ENCODE measurements around the gene TENM4. TPM values are rescaled to one million over a fixed set of nuclear protein-coding genes. Genes with fewer than 3 reads are reported as not detected.

Gene TENM4
- total RNA-seq, 1 experiment from 2014 or later: 0.39 TPM

DNA sequence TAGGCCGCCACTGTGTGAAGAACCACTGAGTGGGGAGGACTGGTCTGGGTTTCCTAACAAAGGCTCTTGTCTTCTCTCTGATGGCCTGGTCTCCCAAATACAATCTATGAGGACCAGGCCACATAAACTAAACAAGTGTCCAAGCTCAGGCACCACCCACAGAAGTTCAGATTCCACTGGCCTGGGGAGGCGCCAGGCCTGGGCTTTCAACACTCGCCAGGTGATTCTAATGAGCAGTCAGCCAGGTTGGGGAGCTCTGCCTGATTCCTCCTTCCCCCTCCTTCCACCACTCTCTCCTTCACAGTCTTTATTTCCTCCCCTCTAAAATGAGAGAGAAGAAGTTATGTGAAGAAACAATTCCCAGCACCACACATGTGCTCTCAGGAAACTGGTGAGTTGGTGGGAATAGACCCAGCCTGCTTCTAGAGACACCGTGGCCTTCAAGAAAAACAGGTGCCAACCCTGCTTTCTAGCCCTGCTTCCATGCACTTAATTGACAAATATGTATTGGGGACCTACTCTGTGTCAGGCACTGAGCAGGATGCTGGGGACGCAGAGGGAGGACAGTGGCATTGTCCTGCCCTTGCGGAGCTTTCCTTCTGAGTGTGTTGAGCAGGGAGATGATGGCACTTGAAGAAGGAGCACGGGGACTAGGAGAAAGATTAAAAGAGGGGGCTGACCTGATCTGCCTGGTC lies 242.5 kb downstream of the TENM4 start:
- in situ Hi-C loops (cut with HindIII; ENCODE audit: low pct_unique_long_range_greater_than_20kb, low sequenced_read_pairs) (no loop called here), intact Hi-C loops (cut with micrococcal nuclease; ENCODE audit: unreplicated experiment) (no loop called here)
- ATAC-seq (no peak), DNase-seq (ENCODE audit: low read depth, low spot score) (no peak)
- Histone ChIP-seq H3K27me3 (ENCODE audit: control insufficient read depth, insufficient read depth, low read length) (0 out of 2 replicates have a peak, but pooled peaks cover 2% of the 10 kb centered on the region), H3K36me3 (ENCODE audit: control insufficient read depth, insufficient read depth, low read length) (no peaks in the 10 kb centered on the region), H3K4me3 (ENCODE audit: low read depth in 2 of 2, low read length in 2 of 2) (no peak overlapping the region), H3K27ac (ENCODE audit: low read length) (no peak overlapping the region), H3K9me3 (ENCODE audit: control insufficient read depth, insufficient read depth, low read depth, low read length) (no peaks in the 10 kb centered on the region), H3K4me1 (ENCODE audit: control insufficient read depth, insufficient read depth, low read length) (no peaks in the 10 kb centered on the region)
- ChIA-PET POLR2A (no interaction called here), CTCF (no interaction called here)
- no TSS peak for BruUV-seq (replicated peaks)
- TF ChIP-seq, protein P1, sequence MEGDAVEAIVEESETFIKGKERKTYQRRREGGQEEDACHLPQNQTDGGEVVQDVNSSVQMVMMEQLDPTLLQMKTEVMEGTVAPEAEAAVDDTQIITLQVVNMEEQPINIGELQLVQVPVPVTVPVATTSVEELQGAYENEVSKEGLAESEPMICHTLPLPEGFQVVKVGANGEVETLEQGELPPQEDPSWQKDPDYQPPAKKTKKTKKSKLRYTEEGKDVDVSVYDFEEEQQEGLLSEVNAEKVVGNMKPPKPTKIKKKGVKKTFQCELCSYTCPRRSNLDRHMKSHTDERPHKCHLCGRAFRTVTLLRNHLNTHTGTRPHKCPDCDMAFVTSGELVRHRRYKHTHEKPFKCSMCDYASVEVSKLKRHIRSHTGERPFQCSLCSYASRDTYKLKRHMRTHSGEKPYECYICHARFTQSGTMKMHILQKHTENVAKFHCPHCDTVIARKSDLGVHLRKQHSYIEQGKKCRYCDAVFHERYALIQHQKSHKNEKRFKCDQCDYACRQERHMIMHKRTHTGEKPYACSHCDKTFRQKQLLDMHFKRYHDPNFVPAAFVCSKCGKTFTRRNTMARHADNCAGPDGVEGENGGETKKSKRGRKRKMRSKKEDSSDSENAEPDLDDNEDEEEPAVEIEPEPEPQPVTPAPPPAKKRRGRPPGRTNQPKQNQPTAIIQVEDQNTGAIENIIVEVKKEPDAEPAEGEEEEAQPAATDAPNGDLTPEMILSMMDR (IDR thresholded peaks at IDR 0.05): no peak
- no peak for TF ChIP-seq SIN3A (IDR thresholded peaks at IDR 0.05; ENCODE audit: borderline replicate concordance, insufficient read depth, low read depth, low read length)

DNA sequence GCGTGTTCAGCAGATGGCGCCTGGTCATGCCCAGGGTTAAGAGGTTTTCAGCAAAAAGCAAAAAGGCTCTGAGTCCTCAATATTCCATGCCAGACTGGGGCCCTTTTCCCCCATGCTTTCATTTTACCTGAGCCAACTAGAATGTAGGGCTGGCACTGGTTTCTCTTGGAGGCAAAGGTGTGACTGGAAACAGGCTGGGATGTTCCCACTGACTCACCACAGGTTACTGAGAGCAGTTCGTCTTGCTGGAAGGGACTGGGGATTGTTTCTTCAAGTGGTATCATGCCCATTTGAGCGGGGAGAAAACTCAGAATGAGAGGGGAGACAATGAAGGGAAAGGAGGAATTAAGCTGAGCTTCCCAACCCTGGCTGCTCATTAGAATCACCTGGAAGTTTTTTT lies 243.9 kb downstream of the TENM4 start:
- Histone ChIP-seq H3K27ac (ENCODE audit: low read length) (no peak overlapping the region), H3K27me3 (ENCODE audit: control insufficient read depth, insufficient read depth, low read length) (no peaks in the 10 kb centered on the region), H3K4me1 (ENCODE audit: control insufficient read depth, insufficient read depth, low read length) (no peaks in the 10 kb centered on the region), H3K36me3 (ENCODE audit: control insufficient read depth, insufficient read depth, low read length) (no peaks in the 10 kb centered on the region), H3K4me3 (ENCODE audit: low read depth in 2 of 2, low read length in 2 of 2) (no peak overlapping the region), H3K9me3 (ENCODE audit: control insufficient read depth, insufficient read depth, low read depth, low read length) (no peaks in the 10 kb centered on the region)
- no TSS peak for BruUV-seq (replicated peaks)
- CTCF ChIA-PET: interaction anchor here (0.7 kb wide), 1 partner anchor 209 kb away, joined by 5 read pairs; no protein-coding TSS in a partner anchor
- TF ChIP-seq POLR2AphosphoS5 (IDR thresholded peaks at IDR 0.05; ENCODE audit: low read depth, low read length): no peak
- TF ChIP-seq, protein P2, sequence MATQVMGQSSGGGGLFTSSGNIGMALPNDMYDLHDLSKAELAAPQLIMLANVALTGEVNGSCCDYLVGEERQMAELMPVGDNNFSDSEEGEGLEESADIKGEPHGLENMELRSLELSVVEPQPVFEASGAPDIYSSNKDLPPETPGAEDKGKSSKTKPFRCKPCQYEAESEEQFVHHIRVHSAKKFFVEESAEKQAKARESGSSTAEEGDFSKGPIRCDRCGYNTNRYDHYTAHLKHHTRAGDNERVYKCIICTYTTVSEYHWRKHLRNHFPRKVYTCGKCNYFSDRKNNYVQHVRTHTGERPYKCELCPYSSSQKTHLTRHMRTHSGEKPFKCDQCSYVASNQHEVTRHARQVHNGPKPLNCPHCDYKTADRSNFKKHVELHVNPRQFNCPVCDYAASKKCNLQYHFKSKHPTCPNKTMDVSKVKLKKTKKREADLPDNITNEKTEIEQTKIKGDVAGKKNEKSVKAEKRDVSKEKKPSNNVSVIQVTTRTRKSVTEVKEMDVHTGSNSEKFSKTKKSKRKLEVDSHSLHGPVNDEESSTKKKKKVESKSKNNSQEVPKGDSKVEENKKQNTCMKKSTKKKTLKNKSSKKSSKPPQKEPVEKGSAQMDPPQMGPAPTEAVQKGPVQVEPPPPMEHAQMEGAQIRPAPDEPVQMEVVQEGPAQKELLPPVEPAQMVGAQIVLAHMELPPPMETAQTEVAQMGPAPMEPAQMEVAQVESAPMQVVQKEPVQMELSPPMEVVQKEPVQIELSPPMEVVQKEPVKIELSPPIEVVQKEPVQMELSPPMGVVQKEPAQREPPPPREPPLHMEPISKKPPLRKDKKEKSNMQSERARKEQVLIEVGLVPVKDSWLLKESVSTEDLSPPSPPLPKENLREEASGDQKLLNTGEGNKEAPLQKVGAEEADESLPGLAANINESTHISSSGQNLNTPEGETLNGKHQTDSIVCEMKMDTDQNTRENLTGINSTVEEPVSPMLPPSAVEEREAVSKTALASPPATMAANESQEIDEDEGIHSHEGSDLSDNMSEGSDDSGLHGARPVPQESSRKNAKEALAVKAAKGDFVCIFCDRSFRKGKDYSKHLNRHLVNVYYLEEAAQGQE (IDR thresholded peaks at IDR 0.05; ENCODE audit: insufficient read depth in 1 of 2, low read depth in 2 of 2, low read length in 1 of 2): no peak
- TF ChIP-seq, protein P1 (IDR thresholded peaks at IDR 0.05): no peak
- TF ChIP-seq SIN3A (IDR thresholded peaks at IDR 0.05; ENCODE audit: borderline replicate concordance, insufficient read depth, low read depth, low read length): no peak
- no peak for TF ChIP-seq TCF7L2 (IDR thresholded peaks at IDR 0.05; ENCODE audit: low read depth, low read length)
- POLR2A ChIA-PET: no interaction called here
- in situ Hi-C loops (cut with HindIII; ENCODE audit: low pct_unique_long_range_greater_than_20kb, low sequenced_read_pairs): no loop called here
- no peak for DNase-seq (ENCODE audit: low read depth, low spot score)
- intact Hi-C loops (cut with micrococcal nuclease; ENCODE audit: unreplicated experiment): no loop called here
- ATAC-seq: no peak
